GM18511 (cell line): ENCODE data around the gene RECQL.
"Not testable (repeated sequence)": the region's sequence is repeated elsewhere in the genome, so short reads cannot be mapped to it uniquely, and the experiment has no call there.

Experiments
- ATAC-seq: cut with Tn5 transposase; IDR thresholded peaks from one replicate; pipeline ENCODE4 v1.9.1; 2021; ENCODE audit warnings: mild to moderate bottlenecking, moderate library complexity; ENCODE audit not compliant: unreplicated experiment

RECQL gene

DNA sequence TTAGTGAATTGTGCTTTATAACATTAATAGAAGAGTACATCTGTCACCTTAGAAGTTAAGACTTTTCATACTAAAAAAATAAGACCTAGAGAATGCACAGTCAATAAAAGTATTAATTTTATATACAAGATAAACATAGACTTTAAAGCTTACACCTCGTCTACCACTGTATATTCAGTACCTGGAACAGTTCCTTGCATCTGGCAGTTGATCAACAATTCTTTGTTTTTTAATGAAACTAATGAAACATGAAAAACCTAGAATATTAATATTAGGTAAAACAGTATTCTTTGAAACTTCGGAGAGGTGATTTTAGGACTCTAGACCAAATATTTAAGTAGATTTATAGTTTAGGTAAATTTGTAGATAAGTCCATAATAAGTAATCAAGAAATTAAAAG, 4.5 kb upstream of the RECQL start:
- no peak for ATAC-seq

DNA sequence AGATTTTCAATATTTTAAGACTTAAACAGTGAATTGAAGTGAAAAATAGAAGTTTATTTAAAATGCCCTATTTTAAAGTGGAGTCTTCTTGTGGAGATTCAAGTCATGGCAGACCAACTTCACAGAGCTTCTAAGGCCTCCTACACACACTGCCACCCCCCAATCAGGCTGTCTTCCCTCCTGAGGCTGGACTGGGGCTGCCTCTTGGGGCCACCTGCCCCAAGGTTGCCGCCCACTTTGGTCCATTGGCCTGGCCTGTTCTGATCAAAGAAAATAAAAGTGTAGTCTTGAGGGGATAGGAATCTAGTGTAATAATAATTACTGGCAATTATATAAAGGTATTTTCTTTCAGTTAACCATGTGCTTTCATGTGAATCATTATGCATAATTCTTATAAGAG, 1.4 kb upstream of the RECQL start:
- no peak for ATAC-seq

DNA sequence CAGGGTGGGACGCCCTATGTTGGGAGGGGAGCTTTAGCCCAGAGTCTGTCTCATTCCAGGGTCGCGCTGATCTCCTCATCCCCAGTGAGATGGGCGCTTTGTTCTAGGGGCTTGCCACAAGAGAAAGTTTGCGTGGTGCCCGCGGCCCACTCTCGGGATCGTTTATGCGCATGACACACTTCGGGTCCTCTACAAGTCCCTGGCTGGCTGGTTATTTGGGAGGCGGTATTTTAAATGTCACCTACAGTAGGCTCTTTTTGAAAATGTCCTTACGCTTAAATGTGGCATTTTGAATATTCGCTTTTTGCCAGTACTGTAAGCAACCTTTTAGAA, 695 bp upstream of the RECQL start:
- ATAC-seq: peak; percentile 4

DNA sequence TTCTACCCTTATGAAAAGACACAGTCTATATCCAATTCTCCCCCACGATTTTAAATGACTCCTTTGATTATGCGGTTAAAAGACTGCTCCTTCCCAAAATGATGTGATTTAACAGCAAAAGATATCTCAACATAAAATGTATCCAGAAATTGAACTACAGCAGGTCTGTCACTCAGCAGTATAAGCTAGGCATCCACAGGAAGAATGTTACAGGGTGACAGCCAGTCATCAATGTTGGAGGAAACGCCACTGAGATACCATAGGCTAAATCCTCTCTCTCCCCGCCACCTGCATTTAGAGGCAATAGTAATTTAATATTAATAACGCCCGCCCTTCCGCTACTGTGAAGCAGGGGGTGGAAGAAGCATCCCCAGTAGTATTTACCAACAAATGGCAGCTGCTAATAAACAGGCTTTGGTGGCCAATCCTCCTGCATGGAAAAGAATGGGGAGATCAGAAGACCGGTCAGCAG, 613 bp downstream of the RECQL start:
- peak; percentile 17 for ATAC-seq

DNA sequence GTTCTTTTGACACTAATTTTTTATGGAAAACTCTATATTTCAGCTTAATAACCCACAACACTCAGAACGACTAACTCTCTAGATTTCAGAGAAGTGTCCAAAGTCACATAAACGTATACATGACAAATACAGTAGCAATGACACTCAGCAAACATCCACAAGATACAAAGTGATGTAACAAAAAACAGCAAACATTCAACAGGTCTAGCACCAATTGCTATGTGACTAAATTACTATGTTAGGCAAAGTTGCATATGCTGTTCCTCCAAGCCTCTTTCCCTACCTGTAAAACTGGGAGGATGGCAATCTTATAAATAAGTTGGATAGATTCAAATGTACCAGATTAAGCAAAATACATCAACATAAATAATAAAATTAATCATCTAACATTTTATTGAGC, 1.7 kb downstream of the RECQL start:
- no peak for ATAC-seq

DNA sequence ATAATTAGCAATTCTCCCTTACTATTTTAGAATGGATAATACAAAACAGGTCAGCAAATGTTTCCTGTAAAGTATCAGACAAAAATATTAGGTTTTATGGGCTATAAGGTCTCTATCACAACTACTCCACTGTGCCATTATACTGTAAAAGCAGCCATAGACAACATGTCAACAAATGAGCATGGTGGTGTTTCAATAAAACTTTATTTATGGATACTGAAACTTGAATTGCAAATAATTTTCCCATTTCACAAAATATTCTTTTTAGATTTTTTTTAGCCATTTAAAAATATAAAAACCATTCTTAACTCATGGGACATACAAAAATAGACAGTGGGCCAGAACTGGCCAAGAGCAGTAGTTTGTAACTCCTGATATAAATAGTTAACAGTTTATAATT, 15.4 kb downstream of the RECQL start:
- no peak for ATAC-seq

DNA sequence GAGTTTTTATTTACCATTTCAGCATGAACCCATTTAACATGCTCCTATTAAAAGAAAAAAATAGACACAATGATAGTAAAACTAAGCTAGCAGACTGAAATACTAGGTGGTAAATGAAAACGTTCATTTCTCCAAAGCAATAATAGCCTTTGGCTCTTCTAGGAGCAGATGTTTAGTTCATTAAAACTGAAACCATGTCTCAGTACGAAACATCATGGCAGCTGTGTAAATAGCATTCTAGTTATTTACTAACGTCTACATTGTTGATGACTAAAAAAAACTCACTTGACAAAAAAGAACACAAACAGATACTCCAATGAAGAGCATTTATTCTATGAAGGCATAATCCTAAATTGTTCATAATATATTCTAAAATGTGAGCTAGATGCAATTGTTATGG, 17.9 kb downstream of the RECQL start:
- ATAC-seq: no peak

DNA sequence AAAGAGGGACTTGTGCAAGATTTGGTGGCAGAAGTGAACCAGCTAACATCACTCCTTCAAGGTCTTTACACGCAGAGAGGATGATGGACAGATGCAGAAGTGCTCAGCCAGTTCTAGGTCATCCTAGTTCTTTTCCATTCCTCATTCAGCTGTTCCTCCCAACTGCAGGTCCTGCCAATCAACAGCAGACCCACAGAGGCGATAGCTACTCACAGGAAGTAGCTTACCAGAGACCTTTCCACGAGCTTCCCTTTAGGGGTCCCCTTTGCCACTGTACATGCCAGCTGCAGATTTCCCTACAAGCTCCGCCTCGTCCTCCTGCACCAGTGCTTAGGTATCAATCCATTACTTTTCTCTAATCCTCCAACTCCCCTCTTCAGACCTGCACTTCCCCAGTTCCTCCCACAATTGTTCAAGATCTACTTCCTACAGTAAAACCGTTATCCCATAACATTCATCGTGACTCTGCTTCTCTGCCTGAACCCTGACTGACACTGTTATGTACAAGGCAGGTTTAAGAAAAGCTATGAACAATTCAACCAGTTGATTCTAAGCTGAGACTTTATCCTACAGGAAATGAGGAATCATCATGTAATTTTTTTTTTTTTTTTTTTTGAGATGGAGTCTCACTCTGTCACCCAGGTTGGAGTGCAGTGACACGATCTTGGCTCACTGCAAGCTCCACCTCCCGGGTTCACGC, 22.5 kb downstream of the RECQL start:
- no peak for ATAC-seq

DNA sequence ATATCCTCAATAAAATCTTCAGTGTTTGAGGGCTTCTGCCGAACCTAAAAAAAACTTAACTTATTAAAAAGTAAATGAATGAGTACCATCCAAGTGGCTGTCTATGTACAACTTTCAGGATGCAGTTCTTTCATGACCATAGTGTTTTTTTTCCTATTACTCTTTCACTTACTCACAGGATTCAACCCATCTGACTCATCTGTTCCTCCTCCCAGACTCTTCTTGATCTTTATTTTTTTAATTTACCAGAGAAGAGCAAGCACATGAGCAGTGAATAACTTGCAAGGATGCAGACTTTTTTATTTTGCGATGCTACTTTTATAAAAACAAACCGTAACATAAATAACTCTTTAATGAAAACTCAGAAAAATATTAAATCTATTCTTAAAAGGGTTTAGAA, 24.5 kb downstream of the RECQL start:
- no peak for ATAC-seq

DNA sequence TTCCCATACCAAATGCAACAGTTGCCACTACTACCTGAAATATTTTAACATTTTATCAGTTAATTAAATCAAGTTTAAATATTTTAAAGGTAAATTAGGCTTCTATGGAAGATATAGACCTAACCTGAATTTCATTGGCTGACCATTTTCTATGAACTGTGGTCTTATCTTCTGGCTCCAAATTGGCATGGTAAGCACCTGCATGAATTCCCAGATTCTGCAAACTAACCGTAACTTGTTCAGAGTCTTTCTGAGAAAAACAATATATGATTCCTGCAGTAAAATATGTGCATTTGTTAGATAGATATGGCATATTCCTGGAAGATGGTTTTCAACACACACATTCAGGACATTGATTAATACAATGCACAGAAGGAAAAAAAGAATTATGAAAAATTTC, 25.9 kb downstream of the RECQL start:
- ATAC-seq: no peak

DNA sequence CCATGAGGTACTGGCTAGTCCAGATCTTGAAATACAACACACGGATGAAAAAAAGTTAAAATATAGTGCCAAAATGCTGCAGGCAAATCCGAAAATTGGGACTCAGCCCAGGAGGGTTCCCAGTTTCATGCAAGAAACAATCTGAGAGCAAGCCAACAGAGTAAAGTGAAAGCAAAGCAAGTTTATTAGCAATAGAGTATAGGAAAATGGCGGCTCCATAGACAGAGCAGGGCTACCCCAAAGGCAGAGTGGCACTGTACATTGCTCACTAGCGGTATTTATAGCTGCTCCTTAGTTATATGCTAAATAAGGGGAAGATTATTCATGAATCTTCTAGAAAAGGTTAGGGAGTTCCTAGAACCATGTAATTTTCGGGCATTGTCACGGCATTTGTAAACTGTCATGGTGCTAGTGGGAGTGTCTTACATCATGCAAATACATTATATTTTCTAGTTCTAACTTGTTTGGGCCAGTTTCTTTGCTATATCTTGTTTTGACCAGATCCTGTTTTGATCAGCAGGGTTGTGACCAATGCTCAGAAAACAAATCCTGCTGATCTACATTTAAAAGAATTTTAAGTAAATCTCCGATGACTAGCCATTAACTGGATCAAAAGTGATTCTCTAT, 29.1 kb downstream of the RECQL start:
- no peak for ATAC-seq

DNA sequence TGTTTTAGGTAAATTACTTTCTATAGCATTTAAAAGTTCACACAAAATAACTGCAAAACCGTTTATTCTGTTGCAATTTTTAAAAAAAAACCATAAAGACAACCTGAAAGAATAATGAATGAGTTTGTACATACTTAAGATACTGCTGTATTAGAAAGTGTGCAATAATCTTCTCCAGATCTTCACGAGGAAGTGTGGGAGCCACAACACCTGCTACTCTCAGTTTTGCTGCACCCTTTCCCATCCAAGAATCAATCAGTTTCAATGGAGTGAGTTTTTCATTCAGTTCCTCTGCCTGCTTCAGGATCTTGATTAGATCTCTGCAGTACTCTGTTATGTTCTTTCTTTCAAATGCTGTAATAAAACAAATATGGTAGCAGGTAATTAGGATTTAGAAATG, 30.1 kb downstream of the RECQL start:
- ATAC-seq: no peak

DNA sequence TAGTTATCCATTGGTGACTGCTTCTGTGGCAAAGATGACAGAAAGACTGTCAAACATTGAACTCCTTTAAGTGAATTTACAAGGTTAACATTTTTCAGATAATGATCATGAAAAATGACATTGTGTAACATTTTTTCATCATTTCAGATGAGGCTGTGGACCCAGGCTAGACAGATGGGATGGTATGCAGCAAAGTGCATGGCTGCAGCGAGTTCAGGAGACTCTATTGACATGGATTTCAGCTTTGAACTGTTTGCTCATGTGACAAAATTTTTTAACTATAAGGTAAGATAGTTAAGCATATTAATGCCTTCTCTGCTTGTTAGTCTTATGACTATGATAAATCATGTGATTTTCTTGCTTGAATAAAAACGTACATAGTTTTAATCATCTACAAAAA, 34.1 kb downstream of the RECQL start:
- not testable (repeated sequence) for ATAC-seq

DNA sequence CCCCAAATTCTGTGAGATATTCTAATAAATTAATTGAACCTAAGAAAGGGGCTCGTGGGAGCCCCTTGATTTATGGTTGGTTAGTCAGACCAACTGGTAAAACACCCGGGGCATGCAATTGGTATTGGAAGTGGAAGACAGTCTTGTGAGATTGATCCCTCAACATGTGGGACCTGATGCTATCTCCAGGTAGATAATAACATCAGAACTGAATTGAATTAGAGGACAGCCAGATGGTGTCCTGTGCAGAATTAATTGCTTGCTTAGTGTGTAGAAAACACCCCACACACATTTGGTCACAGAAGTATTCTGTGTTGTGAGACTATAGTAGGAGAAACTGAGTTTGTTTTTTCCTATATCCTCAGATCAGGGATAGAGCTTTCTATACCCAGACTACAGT, 42.0 kb downstream of the RECQL start:
- ATAC-seq: no peak

DNA sequence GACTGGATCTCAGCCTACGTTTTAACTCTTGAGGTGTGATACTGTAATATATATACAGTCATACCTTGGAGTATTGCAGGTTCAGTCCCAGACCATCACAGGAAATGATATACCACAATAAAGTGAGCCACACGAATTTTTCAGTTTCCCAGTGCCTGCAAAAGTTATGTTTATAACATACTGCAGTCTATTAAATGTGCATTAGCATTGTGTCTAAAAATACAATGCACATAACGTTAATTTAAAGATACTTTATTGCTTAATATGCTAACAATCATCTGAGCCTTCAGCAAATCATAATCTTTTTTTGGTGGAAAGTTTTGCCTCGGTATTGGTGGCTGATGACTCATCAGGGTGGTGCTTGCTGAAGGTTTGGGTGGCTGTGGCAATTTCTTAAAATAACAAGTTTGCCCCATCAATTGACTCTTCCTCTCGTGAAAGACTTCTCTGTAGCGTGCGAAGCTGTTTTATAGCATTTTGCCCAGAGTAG, 45.1 kb downstream of the RECQL start:
- ATAC-seq: no peak

DNA sequence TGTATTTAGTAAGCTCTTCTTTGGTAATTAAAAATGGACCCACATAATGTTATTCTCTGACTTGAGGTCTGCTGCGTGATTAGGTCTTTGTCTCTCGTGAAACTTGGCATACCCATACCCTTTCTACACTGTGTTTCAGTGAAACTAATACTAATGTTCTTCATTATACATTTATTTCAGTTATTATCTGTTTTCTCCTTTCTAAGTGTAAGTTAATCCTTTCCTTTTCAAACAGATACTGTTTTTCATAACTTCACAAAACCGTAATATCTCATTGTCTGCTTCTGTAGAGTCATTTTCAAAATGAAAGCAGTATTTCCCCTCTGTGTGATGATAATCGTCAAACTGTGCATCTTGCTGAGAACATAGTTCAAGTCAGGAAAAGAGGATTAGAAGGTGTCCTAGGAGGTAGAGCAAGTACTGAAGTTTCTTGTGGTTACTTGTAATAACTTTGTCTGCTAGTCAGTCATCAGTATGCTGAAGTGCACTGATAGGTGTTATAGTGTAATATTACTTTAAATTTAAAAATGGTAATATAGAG, 48.1 kb downstream of the RECQL start:
- no peak for ATAC-seq

DNA sequence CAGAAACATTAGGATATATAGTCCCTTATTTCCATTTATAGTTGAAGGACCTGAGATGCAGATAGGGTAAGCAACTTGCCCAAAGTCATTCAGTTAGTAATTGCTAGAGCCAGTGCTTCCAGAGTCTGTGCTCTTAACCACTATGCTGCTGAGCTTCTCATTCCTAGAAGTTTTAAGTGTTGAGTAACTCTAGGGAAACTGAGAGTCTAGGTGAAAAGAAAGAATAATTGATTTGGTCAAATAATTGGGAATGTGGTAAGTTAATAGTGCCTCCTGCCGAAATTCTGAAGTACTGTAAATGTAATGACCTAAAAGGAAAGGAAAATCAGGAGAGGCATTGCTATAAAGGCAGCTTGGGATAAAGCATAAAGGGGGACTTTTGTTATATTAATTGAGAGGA, 49.9 kb downstream of the RECQL start:
- ATAC-seq: no peak

DNA sequence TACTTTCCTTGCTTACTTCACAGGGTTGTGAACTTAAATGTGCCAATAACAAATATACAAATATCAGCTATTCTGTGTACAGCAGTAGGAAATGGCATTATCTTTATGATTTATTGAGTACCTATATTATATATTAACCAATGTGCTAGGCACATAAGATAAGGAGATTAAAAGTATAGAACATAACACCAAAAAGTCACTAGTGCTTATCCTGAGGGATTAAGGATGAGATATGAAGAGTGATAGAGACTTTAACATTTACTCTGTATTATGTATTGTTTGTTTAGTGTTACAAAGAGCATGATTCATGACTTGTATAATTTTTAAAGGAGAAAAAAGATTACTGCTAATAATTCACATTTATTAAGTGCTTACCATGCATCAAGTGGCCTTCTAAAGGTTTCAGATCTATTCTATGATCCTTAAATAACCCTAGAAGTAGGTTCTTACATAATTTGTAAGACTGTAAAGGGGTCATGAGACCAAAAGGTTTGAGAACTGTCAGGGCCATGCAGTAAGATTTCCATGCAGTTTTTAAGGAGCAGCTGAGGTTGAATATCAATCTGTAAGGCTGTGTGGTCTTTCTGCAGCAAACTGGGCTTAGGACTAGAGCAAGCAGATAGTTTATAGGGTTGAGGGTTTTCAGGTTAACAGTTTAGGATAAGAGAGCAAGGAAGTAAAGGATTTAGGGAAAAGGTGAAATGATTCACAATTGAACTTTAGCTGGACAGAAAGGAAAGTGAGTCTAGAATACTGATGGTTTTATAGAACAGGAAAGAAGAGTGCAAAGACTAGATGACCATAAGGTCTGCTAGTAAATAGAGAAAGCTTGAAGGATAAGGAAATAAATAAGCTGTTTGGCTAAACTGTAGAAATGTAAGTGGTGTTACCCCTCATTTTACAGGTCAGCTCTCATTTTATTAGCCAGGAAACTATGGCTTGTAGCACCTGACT, 57.0 kb downstream of the RECQL start:
- no peak for ATAC-seq

DNA sequence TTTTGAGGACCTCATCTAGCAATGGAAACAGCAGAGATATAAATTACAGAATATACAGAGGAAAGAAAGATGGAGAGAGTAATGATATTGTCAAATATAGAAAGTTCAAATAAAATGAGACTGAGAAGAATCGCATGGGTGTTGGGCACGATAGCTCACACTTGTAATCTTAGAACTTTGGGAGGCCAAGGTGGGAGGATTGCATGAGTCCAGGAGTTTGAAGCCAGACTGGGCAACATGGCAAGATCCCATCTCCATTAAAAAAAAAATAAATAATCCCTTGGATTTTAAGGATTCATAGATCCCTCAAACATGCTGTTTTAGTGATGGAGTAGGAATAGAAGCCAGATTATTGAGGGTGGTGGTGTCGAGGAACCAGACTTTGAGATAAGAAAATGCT, 62.1 kb downstream of the RECQL start:
- ATAC-seq: no peak

DNA sequence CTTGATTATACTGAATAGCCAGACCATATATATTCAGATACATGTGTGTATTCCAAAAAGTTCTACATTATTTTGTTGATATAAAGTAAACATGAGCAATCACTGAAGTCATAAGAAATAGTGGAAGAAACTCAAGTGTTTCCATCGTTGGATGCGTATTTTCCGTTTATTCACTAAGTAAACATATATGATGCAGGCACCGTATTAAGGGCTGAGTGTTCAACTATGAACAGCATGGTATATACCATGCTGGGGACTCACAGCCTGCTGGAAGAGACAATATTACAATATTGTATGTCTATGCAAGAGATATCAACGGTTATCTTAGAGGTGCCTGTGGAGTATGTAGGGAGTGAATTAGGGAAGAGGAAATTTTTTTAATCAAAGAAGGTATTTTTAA, 62.8 kb downstream of the RECQL start:
- no peak for ATAC-seq

DNA sequence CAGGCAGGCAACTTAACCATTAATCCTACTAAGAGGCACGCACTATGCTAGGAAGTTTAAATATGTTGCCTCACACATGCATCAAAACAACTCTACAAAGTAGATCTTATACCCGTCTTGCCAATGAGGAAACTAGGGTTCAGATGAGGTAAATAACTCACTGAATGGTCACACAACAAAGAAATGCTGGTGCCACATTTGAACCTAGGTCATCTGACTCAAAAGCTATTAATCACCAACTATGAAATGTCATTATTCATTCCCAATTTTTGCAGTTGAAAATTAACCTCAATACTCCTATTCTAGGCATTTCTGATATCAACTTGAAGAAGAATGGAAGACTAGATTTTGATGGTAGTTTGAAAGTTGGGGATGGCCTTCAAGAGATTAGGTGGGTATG, 66.7 kb downstream of the RECQL start:
- no peak for ATAC-seq
